Activated naive CD8-positive, alpha-beta T cell (primary cell): ENCODE results near the gene TMEM233.

Source experiments
- H3K27ac Mint-ChIP-seq: one replicate; pipeline ENCODE4 v1.8.0; 2021; ENCODE audit warnings: mixed read lengths
- H3K27me3 Mint-ChIP-seq: one replicate; pipeline ENCODE4 v1.8.0; 2021; ENCODE audit warnings: mixed read lengths
- H3K36me3 Mint-ChIP-seq: one replicate; pipeline ENCODE4 v1.8.0; 2021; ENCODE audit warnings: mixed read lengths
- H3K4me1 Mint-ChIP-seq: one replicate; pipeline ENCODE4 v1.8.0; 2021; ENCODE audit warnings: low read depth, mixed read lengths
- H3K4me3 Mint-ChIP-seq: one replicate; pipeline ENCODE4 v1.8.0; 2021; ENCODE audit warnings: mild to moderate bottlenecking, mixed read lengths
- H3K9me3 Mint-ChIP-seq: one replicate; pipeline ENCODE4 v1.8.0; 2021; ENCODE audit warnings: low read depth, mixed read lengths

The TMEM233 gene

DNA sequence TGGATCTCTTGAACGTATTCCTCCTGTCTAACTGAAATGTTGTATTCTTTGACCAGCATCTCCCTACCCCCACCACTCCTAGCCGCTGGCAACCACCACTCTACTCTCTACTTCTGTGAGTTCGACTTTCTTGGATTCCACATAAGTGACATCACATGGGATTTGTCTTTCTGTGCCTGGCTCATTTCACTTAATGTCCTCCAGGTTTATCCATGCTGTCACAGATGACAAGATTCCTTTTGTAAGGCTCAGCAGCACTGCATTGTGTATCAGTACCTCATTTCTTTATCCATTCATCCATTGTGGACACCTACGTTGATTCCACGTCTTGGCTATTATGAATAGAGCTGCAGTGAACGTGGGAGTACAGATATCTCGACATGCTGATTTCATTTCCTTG, 84.9 kb downstream of the TMEM233 start:
- no peaks in the 10 kb centered on the region for H3K9me3 Mint-ChIP-seq
- no peak overlapping the region for H3K4me3 Mint-ChIP-seq
- H3K36me3 Mint-ChIP-seq = no peaks in the 10 kb centered on the region
- H3K27ac Mint-ChIP-seq = no peak overlapping the region
- no peaks in the 10 kb centered on the region for H3K27me3 Mint-ChIP-seq
- H3K4me1 Mint-ChIP-seq = peaks cover 15% of the 10 kb centered on the region

DNA sequence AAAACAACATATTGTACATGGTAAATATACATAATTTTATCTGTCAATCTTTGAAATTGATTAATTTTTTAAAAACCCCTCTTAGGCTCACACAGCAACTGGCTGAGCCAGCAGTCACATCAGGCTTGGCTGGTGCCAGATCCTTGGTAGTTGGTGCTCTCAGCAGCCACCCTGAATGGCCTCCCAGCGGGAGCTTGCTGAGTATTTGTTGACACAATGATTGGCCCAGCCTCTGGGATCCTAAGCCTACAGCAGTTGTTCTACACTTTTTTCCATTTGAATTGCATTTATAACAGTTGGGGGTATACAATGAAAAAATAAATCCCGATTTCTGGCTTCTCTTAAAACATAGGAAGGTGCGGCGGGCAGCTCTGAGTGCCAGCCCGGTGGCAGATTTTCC, 85.5 kb downstream of the TMEM233 start:
- no peak overlapping the region for H3K27ac Mint-ChIP-seq

DNA sequence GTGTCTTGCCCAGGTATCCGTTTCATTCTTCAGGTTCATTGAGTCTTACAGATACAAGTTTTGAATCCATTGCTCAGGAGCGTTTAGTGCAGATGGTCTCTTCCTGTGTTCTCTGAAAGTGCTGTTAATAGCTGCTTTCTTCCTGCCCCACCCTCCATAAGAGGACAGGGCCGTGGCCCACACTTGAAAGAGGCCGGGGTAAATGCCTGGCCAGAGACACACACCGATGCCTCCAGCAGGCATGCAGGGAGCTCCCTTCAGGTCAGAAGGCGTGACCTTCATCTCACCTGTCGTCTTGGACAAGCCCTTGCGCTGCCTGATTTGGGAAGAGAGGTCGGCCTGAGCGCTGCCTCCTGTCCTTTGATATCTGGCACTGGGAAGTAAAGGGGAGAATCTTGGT, 85.9 kb downstream of the TMEM233 start:
- H3K4me3 Mint-ChIP-seq = no peak overlapping the region
- H3K27ac Mint-ChIP-seq = no peak overlapping the region
- H3K4me1 Mint-ChIP-seq = peaks cover 8% of the 10 kb centered on the region
- no peaks in the 10 kb centered on the region for H3K36me3 Mint-ChIP-seq
- no peaks in the 10 kb centered on the region for H3K9me3 Mint-ChIP-seq
- no peaks in the 10 kb centered on the region for H3K27me3 Mint-ChIP-seq

More for the DNA sequence above, 85.5 kb downstream of the TMEM233 start:
- H3K4me1 Mint-ChIP-seq = peaks cover 10% of the 10 kb centered on the region
- H3K4me3 Mint-ChIP-seq = no peak overlapping the region
- H3K36me3 Mint-ChIP-seq = no peaks in the 10 kb centered on the region
- no peaks in the 10 kb centered on the region for H3K9me3 Mint-ChIP-seq
- no peaks in the 10 kb centered on the region for H3K27me3 Mint-ChIP-seq

DNA sequence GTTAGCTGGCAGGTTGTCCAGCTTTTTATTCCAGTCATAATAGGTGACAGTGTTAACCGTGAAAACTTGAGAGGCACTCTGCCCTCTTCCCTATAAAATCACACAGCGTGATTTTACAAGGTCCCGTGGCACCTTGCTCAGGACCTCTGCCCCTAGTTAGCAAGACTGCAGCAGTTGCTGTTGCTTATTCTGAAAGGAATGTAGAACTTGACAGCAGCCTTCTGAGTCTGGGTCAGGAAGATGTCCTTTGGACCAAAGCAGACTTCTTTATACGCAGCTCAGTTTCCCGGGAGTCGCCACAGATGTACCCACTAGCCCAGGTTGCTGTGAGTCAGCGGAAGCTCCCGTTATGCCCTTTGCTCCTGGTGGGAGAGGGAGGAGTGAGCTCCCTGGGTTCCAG, 87.5 kb downstream of the TMEM233 start:
- no peaks in the 10 kb centered on the region for H3K36me3 Mint-ChIP-seq
- H3K27me3 Mint-ChIP-seq = no peaks in the 10 kb centered on the region
- H3K4me1 Mint-ChIP-seq = peaks cover 8% of the 10 kb centered on the region
- no peak overlapping the region for H3K27ac Mint-ChIP-seq
- no peak overlapping the region for H3K4me3 Mint-ChIP-seq
- no peaks in the 10 kb centered on the region for H3K9me3 Mint-ChIP-seq

DNA sequence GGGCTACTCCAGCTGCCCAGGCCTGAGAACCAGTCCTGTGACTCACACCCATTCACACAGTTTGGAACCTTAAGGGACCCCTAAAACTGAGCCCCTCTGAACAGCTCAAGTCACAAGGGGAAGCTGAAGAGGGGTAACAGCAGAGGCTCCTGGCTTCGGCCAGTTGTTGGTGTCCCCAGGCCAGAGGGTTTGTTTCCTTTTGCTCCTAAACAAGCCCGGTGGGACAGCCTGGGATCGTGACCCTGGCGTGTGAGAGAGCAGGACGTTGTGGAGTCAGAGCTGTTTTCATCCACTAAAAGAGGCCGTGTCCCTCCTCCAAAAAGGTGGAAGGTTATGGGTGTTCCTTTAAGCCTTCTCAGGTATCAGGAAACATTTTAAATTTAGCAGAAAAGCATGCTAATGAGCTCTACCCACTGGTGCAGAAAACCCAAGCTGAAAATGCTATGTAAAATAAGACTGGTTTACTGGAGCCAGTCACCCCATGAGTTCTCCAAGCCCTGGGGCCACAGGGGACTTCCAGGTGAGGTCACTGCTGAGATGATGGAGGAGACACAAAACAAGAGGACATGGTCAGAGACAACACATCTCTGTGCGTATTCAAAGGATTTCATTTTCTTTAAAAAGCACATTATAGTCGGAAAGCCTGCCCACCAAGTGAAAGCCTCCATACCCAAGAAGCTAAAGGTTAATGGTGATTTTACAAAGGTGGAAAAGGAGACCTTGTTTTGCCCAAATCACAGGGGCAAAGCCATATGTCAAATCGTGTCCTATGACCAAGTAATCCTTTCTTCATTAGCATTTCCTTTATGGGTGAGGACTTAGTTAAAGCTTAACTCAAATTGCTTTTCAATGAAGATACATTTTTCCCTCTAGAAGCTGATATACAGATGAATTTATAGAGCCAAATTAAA, 88.4 kb downstream of the TMEM233 start:
- peak overlapping the region; percentile 61 for H3K27ac Mint-ChIP-seq
- H3K27me3 Mint-ChIP-seq = no peaks in the 10 kb centered on the region
- H3K9me3 Mint-ChIP-seq = no peaks in the 10 kb centered on the region
- no peak overlapping the region for H3K4me3 Mint-ChIP-seq
- peaks cover 8% of the 10 kb centered on the region for H3K4me1 Mint-ChIP-seq
- no peaks in the 10 kb centered on the region for H3K36me3 Mint-ChIP-seq

DNA sequence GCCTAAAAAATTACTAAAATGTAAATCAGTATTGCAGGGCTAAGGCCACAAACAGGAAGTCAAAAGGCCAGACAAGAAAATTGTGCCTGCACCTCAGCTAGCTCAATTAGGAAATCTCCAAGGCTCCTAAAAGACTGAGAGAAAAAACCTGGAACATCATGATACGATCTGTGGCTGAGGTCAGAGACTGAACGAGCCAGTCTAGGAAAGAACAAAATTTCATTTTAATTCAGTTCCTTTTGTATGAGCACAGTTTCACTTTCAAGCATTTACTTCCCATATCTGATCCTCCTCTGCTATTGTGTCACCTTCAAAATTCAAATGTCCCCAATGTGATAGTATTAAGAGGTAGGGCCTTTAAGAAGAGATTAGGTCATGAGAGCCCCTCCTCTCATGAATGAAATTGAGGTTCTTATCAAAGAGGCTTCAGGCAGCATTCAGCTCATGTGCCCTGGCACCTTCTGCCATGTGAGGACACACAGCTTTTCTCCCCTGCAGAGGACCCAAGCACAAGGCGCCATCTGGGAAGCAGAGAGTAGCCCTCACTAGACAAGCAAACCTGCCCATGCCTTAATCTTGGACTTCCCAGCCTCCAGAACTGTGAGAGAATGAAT, 89.2 kb downstream of the TMEM233 start:
- H3K9me3 Mint-ChIP-seq = no peaks in the 10 kb centered on the region
- no peaks in the 10 kb centered on the region for H3K36me3 Mint-ChIP-seq
- H3K4me1 Mint-ChIP-seq = peaks cover 8% of the 10 kb centered on the region
- H3K27ac Mint-ChIP-seq = peak overlapping the region; percentile 61
- no peak overlapping the region for H3K4me3 Mint-ChIP-seq
- no peaks in the 10 kb centered on the region for H3K27me3 Mint-ChIP-seq

DNA sequence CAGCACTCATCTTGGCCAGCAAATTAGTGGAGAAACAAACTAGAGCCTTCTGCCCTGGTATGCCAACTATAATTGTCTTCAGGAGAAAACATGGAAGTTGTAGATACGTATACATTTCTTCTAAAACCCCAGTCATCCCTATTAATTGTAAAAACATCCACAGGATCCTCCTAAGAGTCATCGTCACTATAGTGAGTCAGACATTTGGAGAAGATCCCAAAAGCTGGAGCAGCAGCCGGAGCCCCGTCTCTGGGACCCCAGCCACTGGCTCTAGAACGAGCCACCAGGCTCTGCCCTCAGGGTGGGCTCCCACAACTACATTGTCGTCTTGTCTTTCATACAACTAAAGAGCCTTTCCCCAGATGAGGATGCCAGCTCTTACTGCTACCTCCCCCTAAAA, 89.8 kb downstream of the TMEM233 start:
- Mint-ChIP-seq H3K4me3 (no peak overlapping the region), H3K36me3 (no peaks in the 10 kb centered on the region), H3K27ac (no peak overlapping the region), H3K27me3 (no peaks in the 10 kb centered on the region), H3K9me3 (no peaks in the 10 kb centered on the region), H3K4me1 (peaks cover 8% of the 10 kb centered on the region)

DNA sequence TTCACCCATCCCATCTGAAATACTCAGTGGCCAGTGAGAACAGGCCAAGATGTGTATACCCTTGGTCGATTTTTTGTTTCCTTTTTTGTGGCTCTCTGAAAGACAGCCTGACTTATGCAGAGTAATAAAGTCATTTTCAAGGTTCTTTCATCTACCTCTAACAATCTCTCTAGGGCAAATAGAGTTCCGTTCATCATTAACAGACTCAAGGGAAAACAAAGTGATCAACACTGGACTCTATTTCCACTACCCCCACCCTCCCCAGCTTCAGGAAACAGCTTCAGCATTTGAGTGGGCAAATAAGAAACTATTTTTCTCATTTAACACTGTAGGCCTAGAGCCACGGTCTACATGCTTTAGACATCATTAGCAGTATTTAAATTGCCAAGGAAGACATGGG, 90.2 kb downstream of the TMEM233 start:
- peaks cover 8% of the 10 kb centered on the region for H3K4me1 Mint-ChIP-seq
- H3K36me3 Mint-ChIP-seq = no peaks in the 10 kb centered on the region
- H3K4me3 Mint-ChIP-seq = no peak overlapping the region
- no peaks in the 10 kb centered on the region for H3K9me3 Mint-ChIP-seq
- no peaks in the 10 kb centered on the region for H3K27me3 Mint-ChIP-seq
- H3K27ac Mint-ChIP-seq = no peak overlapping the region

DNA sequence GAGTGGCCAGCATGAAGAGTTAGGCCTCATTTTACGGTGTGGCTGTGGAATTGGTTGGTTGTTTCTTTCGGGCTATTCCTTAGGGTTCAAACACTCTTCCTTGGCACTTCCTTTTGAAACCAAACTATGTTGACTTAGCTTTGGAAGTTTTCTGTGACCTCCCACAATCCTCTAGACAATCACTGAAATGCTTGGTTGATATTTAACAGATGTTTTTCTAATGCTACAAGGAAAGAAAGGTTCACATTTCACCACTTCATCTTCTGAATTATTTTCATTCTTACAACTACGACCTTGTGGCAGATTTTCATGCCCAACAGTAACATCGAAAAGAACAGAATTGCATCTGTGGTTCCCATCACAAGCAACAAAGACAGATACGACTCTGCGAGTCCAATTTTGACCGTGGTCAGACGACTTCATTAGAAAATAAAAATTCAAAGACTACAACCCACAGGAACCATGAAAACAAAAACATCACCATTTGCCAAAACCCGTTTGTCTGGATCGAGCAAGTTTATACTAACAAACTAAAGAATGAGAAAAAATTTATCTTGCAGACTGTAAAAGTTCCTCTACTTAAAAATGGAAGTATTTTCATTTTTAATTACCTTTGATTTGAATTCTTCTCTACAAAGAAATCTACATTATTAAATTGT, 91.3 kb downstream of the TMEM233 start:
- H3K27me3 Mint-ChIP-seq = no peaks in the 10 kb centered on the region
- H3K4me1 Mint-ChIP-seq = peaks cover 8% of the 10 kb centered on the region
- H3K36me3 Mint-ChIP-seq = no peaks in the 10 kb centered on the region
- no peak overlapping the region for H3K27ac Mint-ChIP-seq
- no peaks in the 10 kb centered on the region for H3K9me3 Mint-ChIP-seq
- no peak overlapping the region for H3K4me3 Mint-ChIP-seq

DNA sequence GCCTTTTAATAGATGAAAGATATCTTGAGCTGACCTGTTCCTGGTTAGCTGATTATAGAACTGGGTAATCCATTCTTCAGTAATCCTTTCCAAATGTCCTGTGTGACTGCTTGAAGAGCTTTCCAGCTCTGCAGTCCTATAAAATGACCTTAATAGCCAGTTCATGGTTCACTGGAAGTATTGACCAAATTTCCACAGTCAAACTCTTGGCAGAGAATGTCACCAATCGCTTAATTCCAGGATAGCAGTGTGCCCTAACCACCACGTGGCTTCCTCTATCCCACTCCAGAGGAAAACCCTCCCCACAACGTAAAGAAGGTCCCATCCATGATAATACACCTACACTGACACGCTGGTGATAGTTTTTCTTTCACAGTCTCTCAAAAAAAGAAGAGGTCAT, 91.8 kb downstream of the TMEM233 start:
- no peaks in the 10 kb centered on the region for H3K9me3 Mint-ChIP-seq
- no peaks in the 10 kb centered on the region for H3K27me3 Mint-ChIP-seq
- H3K27ac Mint-ChIP-seq = no peak overlapping the region
- no peaks in the 10 kb centered on the region for H3K36me3 Mint-ChIP-seq
- no peak overlapping the region for H3K4me3 Mint-ChIP-seq
- peaks cover 8% of the 10 kb centered on the region for H3K4me1 Mint-ChIP-seq

DNA sequence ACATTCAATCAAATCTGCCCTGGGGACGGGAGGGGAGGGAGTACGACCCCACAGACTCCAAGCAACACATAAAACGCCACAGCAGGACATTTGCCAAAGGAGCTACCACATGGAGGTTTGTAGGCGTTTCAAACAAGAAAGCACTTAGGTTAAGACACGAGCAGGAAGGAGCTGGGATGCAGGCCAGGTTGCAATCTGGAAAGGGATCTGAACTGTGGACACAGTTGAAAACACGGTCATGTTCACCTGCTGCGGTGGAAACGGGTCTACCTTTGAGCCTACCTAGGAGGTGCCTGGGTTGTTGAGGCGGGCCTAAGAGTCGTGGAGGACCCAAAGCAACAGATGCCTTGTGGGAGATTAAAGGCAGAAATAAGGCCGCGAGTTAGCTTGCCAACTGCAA, 92.8 kb downstream of the TMEM233 start:
- H3K27me3 Mint-ChIP-seq = no peaks in the 10 kb centered on the region
- no peak overlapping the region for H3K27ac Mint-ChIP-seq
- peaks cover 8% of the 10 kb centered on the region for H3K4me1 Mint-ChIP-seq
- H3K4me3 Mint-ChIP-seq = no peak overlapping the region
- H3K9me3 Mint-ChIP-seq = no peaks in the 10 kb centered on the region
- no peaks in the 10 kb centered on the region for H3K36me3 Mint-ChIP-seq

DNA sequence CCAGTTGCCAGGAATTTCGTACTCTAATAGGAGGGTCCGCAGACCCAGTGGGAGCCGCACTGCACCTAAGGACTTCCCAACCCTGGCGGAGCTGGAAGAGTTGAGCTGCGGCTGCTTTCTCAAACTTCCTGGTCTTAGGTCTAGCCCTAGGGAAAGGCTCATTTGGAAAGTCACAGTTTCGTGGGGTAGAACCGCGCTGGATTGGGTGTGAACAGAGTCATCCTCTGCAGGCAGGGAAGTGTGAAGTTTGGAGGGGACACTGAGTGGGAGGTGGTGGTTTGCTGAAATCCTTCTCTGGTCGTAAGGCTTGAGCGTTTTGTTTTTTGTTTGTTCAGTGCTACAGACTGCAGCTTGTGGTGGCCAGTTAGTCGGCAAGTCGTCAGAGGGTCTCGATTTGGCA, 93.2 kb downstream of the TMEM233 start:
- no peak overlapping the region for H3K4me3 Mint-ChIP-seq
- no peaks in the 10 kb centered on the region for H3K27me3 Mint-ChIP-seq
- H3K4me1 Mint-ChIP-seq = peaks cover 8% of the 10 kb centered on the region
- H3K36me3 Mint-ChIP-seq = no peaks in the 10 kb centered on the region
- H3K9me3 Mint-ChIP-seq = no peaks in the 10 kb centered on the region
- no peak overlapping the region for H3K27ac Mint-ChIP-seq

DNA sequence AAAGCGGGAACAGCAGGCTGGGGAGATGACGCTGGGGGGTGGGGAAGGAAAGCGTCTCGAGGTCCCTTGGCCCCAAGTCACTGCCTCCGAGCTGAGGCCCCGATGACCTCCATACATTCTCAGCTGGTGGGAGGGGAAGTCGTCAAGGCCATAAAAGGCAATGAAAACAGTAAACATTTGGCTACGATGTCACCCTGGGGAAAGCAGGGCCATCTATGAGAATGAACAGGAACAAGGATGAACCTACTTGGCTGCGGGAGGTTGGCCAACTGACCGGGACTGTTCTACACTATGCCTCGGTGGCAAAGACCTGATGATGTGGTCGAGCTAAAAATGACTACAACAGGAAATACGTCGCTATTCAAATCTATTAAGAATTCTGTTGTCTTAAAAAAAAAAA, 93.8 kb downstream of the TMEM233 start:
- Mint-ChIP-seq H3K4me1 (peaks cover 5% of the 10 kb centered on the region), H3K27ac (no peak overlapping the region), H3K27me3 (no peaks in the 10 kb centered on the region), H3K36me3 (no peaks in the 10 kb centered on the region), H3K9me3 (no peaks in the 10 kb centered on the region), H3K4me3 (no peak overlapping the region)

DNA sequence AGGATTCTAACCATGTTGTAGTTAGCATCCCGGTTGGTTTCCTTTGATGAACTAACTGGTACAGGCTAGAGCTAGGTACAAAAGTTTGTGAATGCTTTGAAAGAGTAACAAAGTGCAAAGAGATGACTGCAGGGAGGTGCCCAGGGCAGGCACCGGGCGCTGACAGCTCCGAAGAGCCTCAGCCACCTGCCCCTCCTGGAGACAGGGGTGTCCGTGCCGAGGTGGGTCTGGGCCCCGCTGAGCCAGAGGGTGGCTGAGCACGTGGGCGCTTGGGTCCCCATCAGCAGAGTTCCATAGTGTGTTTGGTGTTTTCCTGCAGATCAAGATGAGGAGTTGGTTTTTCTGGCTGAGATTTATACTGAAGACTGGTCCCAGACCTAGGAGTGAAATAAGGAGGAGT, 94.3 kb downstream of the TMEM233 start:
- H3K4me3 Mint-ChIP-seq = no peak overlapping the region
- no peaks in the 10 kb centered on the region for H3K36me3 Mint-ChIP-seq
- no peaks in the 10 kb centered on the region for H3K4me1 Mint-ChIP-seq
- H3K9me3 Mint-ChIP-seq = no peaks in the 10 kb centered on the region
- H3K27me3 Mint-ChIP-seq = no peaks in the 10 kb centered on the region
- no peak overlapping the region for H3K27ac Mint-ChIP-seq

DNA sequence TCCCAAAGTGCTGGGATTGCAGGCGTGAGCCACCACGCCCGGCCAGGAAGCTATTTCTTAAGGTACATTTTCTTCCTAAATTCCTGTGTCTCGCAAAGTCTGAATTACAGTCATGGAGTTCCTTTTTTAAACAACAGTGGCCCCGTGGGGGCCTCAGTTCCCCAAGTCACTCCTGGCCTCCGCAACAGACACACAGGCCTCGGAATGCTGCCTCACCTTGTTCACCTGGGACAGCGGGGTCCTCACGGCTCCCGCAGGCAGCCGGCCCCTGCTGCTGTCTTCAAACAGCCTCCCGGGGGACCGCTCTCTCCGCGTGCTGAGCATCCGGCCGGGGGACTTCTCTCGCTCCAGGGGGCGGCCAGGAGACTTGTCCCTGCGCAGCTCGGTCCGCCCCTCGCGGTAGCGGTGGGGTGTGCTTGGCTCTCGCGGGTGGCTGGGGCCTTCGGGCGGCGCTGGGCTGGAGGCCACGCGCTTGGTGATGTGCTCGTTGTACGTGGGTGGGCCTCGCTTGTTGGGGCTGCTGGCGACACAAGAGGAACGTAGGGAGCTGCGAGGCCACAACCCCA, 96.4 kb downstream of the TMEM233 start:
- Mint-ChIP-seq H3K4me3 (no peak overlapping the region), H3K4me1 (no peaks in the 10 kb centered on the region), H3K27me3 (no peaks in the 10 kb centered on the region), H3K36me3 (no peaks in the 10 kb centered on the region), H3K27ac (no peak overlapping the region), H3K9me3 (no peaks in the 10 kb centered on the region)
